ENCODE results near the gene ZMYND11.
"Not testable (repeated sequence)": the region's sequence is repeated elsewhere in the genome, so short reads cannot be mapped to it uniquely, and the experiment has no call there.

ZMYND11 gene

GRCh38 chr10:260819-261429 lies 125.7 kb downstream of the ZMYND11 start:
- in situ Hi-C loops (cut with HindIII; ENCODE audit: low sequenced_read_pairs), result no loop called here

GRCh38 chr10:264160-265073 lies 129.2 kb downstream of the ZMYND11 start:
- DNase-seq (ENCODE audit: low read depth, low spot score); H3K4me3 ChIP-seq (ENCODE audit: low read depth, low read length); in situ Hi-C loops (cut with HindIII; ENCODE audit: low sequenced_read_pairs): not testable (repeated sequence)

More at GRCh38 chr10:260819-261429, 125.7 kb downstream of the ZMYND11 start:
- TF ChIP-seq, protein P1, sequence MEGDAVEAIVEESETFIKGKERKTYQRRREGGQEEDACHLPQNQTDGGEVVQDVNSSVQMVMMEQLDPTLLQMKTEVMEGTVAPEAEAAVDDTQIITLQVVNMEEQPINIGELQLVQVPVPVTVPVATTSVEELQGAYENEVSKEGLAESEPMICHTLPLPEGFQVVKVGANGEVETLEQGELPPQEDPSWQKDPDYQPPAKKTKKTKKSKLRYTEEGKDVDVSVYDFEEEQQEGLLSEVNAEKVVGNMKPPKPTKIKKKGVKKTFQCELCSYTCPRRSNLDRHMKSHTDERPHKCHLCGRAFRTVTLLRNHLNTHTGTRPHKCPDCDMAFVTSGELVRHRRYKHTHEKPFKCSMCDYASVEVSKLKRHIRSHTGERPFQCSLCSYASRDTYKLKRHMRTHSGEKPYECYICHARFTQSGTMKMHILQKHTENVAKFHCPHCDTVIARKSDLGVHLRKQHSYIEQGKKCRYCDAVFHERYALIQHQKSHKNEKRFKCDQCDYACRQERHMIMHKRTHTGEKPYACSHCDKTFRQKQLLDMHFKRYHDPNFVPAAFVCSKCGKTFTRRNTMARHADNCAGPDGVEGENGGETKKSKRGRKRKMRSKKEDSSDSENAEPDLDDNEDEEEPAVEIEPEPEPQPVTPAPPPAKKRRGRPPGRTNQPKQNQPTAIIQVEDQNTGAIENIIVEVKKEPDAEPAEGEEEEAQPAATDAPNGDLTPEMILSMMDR (IDR thresholded peaks at IDR 0.05; ENCODE audit: low read depth, low read length), result no peak
- DNase-seq (ENCODE audit: low read depth, low spot score), result no peak
- no peak overlapping the region for H3K4me3 ChIP-seq (ENCODE audit: low read depth, low read length)

- H3K4me3 ChIP-seq (ENCODE audit: low read depth, low read length); in situ Hi-C loops (cut with HindIII; ENCODE audit: low sequenced_read_pairs); DNase-seq (ENCODE audit: low read depth, low spot score): not testable (repeated sequence)
Observed at GRCh38 chr10:265074-265440, 129.8 kb downstream of the ZMYND11 start.

DNA sequence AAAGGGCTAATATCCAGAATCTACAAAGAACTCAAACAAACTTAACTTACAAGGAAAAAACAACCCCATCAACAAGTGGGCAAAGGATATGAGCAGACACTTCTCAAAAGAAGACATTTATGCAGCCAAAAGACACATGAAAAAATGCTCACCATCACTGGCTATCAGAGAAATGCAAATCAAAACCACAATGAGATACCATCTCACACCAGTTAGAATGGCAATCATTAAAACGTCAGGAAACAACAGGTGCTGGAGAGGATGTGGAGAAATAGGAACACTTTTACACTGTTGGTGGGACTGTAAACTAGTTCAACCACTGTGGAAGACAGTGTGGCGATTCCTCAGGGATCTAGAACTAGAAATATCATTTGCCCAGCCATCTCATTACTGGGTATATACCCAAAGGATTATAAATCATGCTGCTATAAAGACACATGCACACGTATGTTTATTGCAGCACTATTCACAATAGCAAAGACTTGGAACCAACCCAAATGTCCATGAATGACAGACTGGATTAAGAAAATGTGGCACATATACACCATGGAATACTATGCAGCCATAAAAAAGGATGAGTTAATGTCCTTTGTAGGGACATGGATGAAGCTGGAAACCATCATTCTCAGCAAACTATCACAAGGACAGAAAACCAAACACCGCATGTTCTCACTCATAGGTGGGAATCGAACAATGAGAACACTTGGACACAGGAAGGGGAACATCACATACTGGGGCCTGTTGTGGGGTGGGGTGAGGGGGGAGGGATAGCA lies 130.7 kb downstream of the ZMYND11 start:
- DNase-seq (ENCODE audit: low read depth, low spot score); in situ Hi-C loops (cut with HindIII; ENCODE audit: low sequenced_read_pairs); H3K4me3 ChIP-seq (ENCODE audit: low read depth, low read length): not testable (repeated sequence)

- no peak overlapping the region for H3K4me3 ChIP-seq (ENCODE audit: low read depth, low read length)
- TF ChIP-seq, protein P1 (IDR thresholded peaks at IDR 0.05; ENCODE audit: low read depth, low read length), result no peak
- no peak for DNase-seq (ENCODE audit: low read depth, low spot score)
- in situ Hi-C loops (cut with HindIII; ENCODE audit: low sequenced_read_pairs), result no loop called here
Observed at GRCh38 chr10:266974-267425, 131.7 kb downstream of the ZMYND11 start.

GRCh38 chr10:267705-268104 lies 132.4 kb downstream of the ZMYND11 start:
- TF ChIP-seq, protein P1 (IDR thresholded peaks at IDR 0.05; ENCODE audit: low read depth, low read length), result no peak
- no peak for DNase-seq (ENCODE audit: low read depth, low spot score)
- no peak overlapping the region for H3K4me3 ChIP-seq (ENCODE audit: low read depth, low read length)
- in situ Hi-C loops (cut with HindIII; ENCODE audit: low sequenced_read_pairs), result no loop called here

DNA sequence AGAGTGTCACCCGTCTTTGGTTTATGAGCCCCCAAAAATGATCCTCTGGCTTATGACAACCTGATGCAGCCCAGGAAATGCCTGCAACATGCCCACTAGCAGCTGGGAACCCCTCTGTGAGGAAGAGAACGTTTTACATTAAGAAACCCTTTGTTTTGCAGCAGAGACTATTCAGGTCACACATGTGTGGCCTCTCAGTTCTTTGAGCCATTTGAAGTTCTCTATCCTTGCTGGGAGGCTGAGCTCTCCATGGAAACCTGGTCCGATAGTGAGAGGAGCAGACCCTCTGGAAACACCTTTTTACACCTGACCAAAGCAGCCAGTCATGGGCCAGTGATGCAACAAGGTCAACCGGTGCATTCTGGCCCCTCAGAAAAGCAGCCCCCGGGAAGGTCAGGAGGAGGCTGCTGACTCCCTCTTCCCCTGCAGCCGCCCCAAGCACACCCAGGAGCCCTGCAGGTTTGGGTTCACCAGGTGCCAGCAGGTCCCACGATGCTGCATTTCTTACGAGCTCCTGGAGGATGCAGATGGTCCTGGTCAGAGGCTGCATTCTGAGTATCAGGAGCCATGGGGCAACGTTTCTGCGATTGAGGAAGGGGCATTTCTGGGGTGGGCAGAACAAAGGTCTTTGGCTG lies 134.3 kb downstream of the ZMYND11 start:
- TF ChIP-seq, protein P1 (IDR thresholded peaks at IDR 0.05; ENCODE audit: low read depth, low read length), result no peak
- H3K4me3 ChIP-seq (ENCODE audit: low read depth, low read length), result no peak overlapping the region
- DNase-seq (ENCODE audit: low read depth, low spot score), result no peak
- in situ Hi-C loops (cut with HindIII; ENCODE audit: low sequenced_read_pairs), result no loop called here

Data from astrocyte of the spinal cord (primary cell).